Measurements from ENCODE around the gene UBL5.

- TF ChIP-seq EZH2 (IDR thresholded peaks at IDR 0.05; ENCODE audit: borderline replicate concordance, low read length) = no peak
- TF ChIP-seq, protein P1, sequence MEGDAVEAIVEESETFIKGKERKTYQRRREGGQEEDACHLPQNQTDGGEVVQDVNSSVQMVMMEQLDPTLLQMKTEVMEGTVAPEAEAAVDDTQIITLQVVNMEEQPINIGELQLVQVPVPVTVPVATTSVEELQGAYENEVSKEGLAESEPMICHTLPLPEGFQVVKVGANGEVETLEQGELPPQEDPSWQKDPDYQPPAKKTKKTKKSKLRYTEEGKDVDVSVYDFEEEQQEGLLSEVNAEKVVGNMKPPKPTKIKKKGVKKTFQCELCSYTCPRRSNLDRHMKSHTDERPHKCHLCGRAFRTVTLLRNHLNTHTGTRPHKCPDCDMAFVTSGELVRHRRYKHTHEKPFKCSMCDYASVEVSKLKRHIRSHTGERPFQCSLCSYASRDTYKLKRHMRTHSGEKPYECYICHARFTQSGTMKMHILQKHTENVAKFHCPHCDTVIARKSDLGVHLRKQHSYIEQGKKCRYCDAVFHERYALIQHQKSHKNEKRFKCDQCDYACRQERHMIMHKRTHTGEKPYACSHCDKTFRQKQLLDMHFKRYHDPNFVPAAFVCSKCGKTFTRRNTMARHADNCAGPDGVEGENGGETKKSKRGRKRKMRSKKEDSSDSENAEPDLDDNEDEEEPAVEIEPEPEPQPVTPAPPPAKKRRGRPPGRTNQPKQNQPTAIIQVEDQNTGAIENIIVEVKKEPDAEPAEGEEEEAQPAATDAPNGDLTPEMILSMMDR (conservative IDR thresholded peaks at IDR 0.05 in 1 of 2, IDR thresholded peaks at IDR 0.05 in 1 of 2; ENCODE audit: extremely low read depth in 1 of 2, insufficient read depth in 1 of 2, low read depth in 1 of 2, low read length in 2 of 2) = no peak
Measured at GRCh38 chr19:9875796-9876195, 48.1 kb downstream of the UBL5 start.
